Loucy (cell line): Measurements from ENCODE around the gene ARID2.

ENCODE experiments used
- CTCF ChIP-seq: fragments of 200-600 bp; sonication (generic); conservative IDR thresholded peaks from 2 replicates; pipeline ENCODE4 v1.5.1; 2014; ENCODE audit warnings: mild to moderate bottlenecking, antibody characterized with exemption, low read length
- EZH2phosphoT487 ChIP-seq: fragments of 200-600 bp; IDR thresholded peaks from 2 replicates; pipeline ENCODE4 v1.6.1; 2018; ENCODE audit warnings: antibody characterized with exemption, mild to moderate bottlenecking, moderate library complexity, borderline replicate concordance

DNA sequence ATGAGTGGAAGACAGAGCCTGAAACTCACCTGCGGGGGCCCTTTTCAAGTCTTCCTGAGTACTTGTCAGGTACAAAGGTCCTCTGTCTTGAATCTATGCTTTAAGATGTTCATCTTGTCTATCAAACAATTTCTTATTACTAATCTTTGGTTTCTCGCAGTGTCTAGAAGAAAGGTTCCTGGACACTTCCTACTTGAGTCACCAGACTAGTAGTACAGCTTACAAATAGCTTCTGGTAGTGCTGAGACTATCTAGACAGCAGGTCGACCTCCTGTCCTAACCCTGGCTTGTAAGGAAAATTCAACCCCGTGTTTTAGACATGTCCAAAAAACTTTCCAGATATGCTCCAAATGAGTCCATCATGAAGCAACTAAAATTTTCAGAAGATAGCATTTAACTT lies 11.2 kb upstream of the ARID2 start:
- TF ChIP-seq CTCF, result no peak
- no peak for TF ChIP-seq EZH2phosphoT487
